GM20431 (cell line): Measurements from ENCODE around the gene EDDM13.
"Not testable (repeated sequence)": the region's sequence is repeated elsewhere in the genome, so short reads cannot be mapped to it uniquely, and the experiment has no call there.

Source experiments
- in situ Hi-C: fragments of 300-500 bp; cut with MseI, MboI; formaldehyde crosslinking; loops from one replicate; pipeline ENCODE4 v1.15.0; 2020; ENCODE audit warnings: low sequenced_read_pairs; ENCODE audit not compliant: unreplicated experiment

Gene EDDM13

GRCh38 chr19:56272161-56272798 lies at the start of gene EDDM13:
Gene EDDM13 (plus strand): TSS chr19:56272748. CDS start chr19:56272835, 87 bp downstream.
- in situ Hi-C loops, result no loop called here

GRCh38 chr19:56222901-56223300 lies 49.6 kb upstream of the EDDM13 start:
- in situ Hi-C loops, result no loop called here

GRCh38 chr19:56223481-56223880 lies 49.1 kb upstream of the EDDM13 start:
- in situ Hi-C loops, result no loop called here

- in situ Hi-C loops, result no loop called here
These were observed 27.3 kb upstream of the EDDM13 start for GRCh38 chr19:56245121-56245740.

GRCh38 chr19:56245764-56246163 lies 26.8 kb upstream of the EDDM13 start:
- in situ Hi-C loops, result not testable (repeated sequence)

GRCh38 chr19:56248736-56249338 lies 23.7 kb upstream of the EDDM13 start:
- in situ Hi-C loops, result not testable (repeated sequence)

- in situ Hi-C loops, result no loop called here
These were observed 19.7 kb upstream of the EDDM13 start for GRCh38 chr19:56252699-56253422.

GRCh38 chr19:56253737-56254136 lies 18.8 kb upstream of the EDDM13 start:
- in situ Hi-C loops, result no loop called here

- in situ Hi-C loops, result no loop called here
These were observed 14.3 kb upstream of the EDDM13 start for GRCh38 chr19:56258272-56258671.

- in situ Hi-C loops, result no loop called here
These were observed 11.4 kb upstream of the EDDM13 start for GRCh38 chr19:56261145-56261544.

GRCh38 chr19:56261932-56262331 lies 10.6 kb upstream of the EDDM13 start:
- in situ Hi-C loops, result not testable (repeated sequence)

- in situ Hi-C loops, result no loop called here
These were observed 9.2 kb upstream of the EDDM13 start for GRCh38 chr19:56263319-56263718.

- in situ Hi-C loops, result no loop called here
These were observed 6.5 kb upstream of the EDDM13 start for GRCh38 chr19:56266051-56266450.

- in situ Hi-C loops, result no loop called here
These were observed 3.2 kb upstream of the EDDM13 start for GRCh38 chr19:56269348-56269747.

- in situ Hi-C loops, result no loop called here
These were observed 1.9 kb upstream of the EDDM13 start for GRCh38 chr19:56270676-56271075.

- in situ Hi-C loops, result no loop called here
These were observed 1.4 kb upstream of the EDDM13 start for GRCh38 chr19:56271151-56271550.

GRCh38 chr19:56273563-56274117 lies 1.1 kb downstream of the EDDM13 start:
- in situ Hi-C loops, result no loop called here

GRCh38 chr19:56282809-56283208 lies 10.3 kb downstream of the EDDM13 start:
- in situ Hi-C loops, result no loop called here

- in situ Hi-C loops, result no loop called here
These were observed 12.2 kb downstream of the EDDM13 start for GRCh38 chr19:56284746-56285145.

- in situ Hi-C loops, result no loop called here
These were observed 17.6 kb downstream of the EDDM13 start for GRCh38 chr19:56290104-56290503.

- in situ Hi-C loops, result no loop called here
These were observed 19.3 kb downstream of the EDDM13 start for GRCh38 chr19:56291867-56292266.
